Activated CD8-positive, alpha-beta memory T cell treated with anti-CD3 and anti-CD28 coated beads for 48 hours (primary cell): ENCODE data around the gene IFNA4.
"Not testable (repeated sequence)": the region's sequence is repeated elsewhere in the genome, so short reads cannot be mapped to it uniquely, and the experiment has no call there.

ENCODE experiments used
- DNase-seq, 3 experiments: peaks; one replicate each; pipeline ENCODE4 v3.0.0-alpha.2; 2020; ENCODE audit warnings: low read depth in 2 of 3, low spot score in 2 of 3

Gene IFNA4

GRCh38 chr9:21187487-21187886 lies at the start of gene IFNA4:
IFNA4 (minus strand) TSS chr9:21187587; CDS start chr9:21187531, 56 bp downstream.
- not testable (repeated sequence) for DNase-seq

- DNase-seq, result not testable (repeated sequence)
Measured at GRCh38 chr9:21236360-21236714, 49.0 kb upstream of the IFNA4 start.

GRCh38 chr9:21235468-21236359 lies 48.3 kb upstream of the IFNA4 start:
- not testable (repeated sequence) for DNase-seq

GRCh38 chr9:21234153-21234687 lies 46.8 kb upstream of the IFNA4 start:
- DNase-seq, result no peak

- DNase-seq, result no peak
Measured at GRCh38 chr9:21233258-21233657, 45.9 kb upstream of the IFNA4 start.

GRCh38 chr9:21228122-21228521 lies 40.7 kb upstream of the IFNA4 start, which contains the start of gene IFNA17:
IFNA17 (minus strand) TSS chr9:21228222; CDS start chr9:21228173, 49 bp downstream.
- DNase-seq, result no peak

- DNase-seq, result not testable (repeated sequence)
Measured at GRCh38 chr9:21217211-21217610, 29.8 kb upstream of the IFNA4 start, which contains the start of gene IFNA16. IFNA16 (minus strand) TSS chr9:21217311; CDS start chr9:21217305, 6 bp downstream.

GRCh38 chr9:21213411-21214326 lies 26.3 kb upstream of the IFNA4 start:
- DNase-seq, result not testable (repeated sequence)

GRCh38 chr9:21212160-21212559 lies 24.8 kb upstream of the IFNA4 start:
- not testable (repeated sequence) for DNase-seq

GRCh38 chr9:21210782-21211181 lies 23.4 kb upstream of the IFNA4 start:
- not testable (repeated sequence) for DNase-seq

GRCh38 chr9:21210311-21210710 lies 22.9 kb upstream of the IFNA4 start:
- DNase-seq, result no peak

- not testable (repeated sequence) for DNase-seq
Measured at GRCh38 chr9:21207043-21207442, 19.7 kb upstream of the IFNA4 start, which contains the start of gene IFNA10. IFNA10 (minus strand) TSS chr9:21207143; CDS start chr9:21207097, 46 bp downstream.

GRCh38 chr9:21205204-21205603 lies 17.8 kb upstream of the IFNA4 start:
- no peak for DNase-seq

GRCh38 chr9:21202105-21202504 lies 14.7 kb upstream of the IFNA4 start, which contains the start of gene IFNA7:
IFNA7 (minus strand) TSS chr9:21202205; CDS start chr9:21202165, 40 bp downstream.
- not testable (repeated sequence) for DNase-seq

- DNase-seq, result not testable (repeated sequence)
Measured at GRCh38 chr9:21194867-21195776, 7.7 kb upstream of the IFNA4 start.

GRCh38 chr9:21182810-21183736 lies 4.3 kb downstream of the IFNA4 start:
- DNase-seq, result not testable (repeated sequence)

- no peak for DNase-seq
Measured at GRCh38 chr9:21174671-21175070, 12.7 kb downstream of the IFNA4 start.

- DNase-seq, result no peak
Measured at GRCh38 chr9:21172156-21172555, 15.2 kb downstream of the IFNA4 start.

- DNase-seq, result no peak
Measured at GRCh38 chr9:21171351-21171750, 16.0 kb downstream of the IFNA4 start.
